ENCODE measurements around the gene NRIP3. TPM values are rescaled to one million over a fixed set of nuclear protein-coding genes. Genes with fewer than 3 reads are reported as not detected.

NRIP3 gene
- total RNA-seq, 4 donors from 2014 or later = 0.38 to 19.7 (median 1.5) TPM

GRCh38 chr11:8934742-8935488 is 68.9 kb downstream of the NRIP3 start:
- no peak for TF ChIP-seq CTCF (IDR thresholded peaks at IDR 0.05; ENCODE audit: low read depth)

GRCh38 chr11:8933931-8934330 is 69.9 kb downstream of the NRIP3 start:
- no peak for TF ChIP-seq CTCF (IDR thresholded peaks at IDR 0.05; ENCODE audit: low read depth)

GRCh38 chr11:8932564-8933180 is 71.1 kb downstream of the NRIP3 start, which contains the start of gene C11orf16:
Gene C11orf16 (minus strand): TSS chr11:8932947. CDS start chr11:8932308, 639 bp downstream.
- TF ChIP-seq CTCF (IDR thresholded peaks at IDR 0.05; ENCODE audit: low read depth) = no peak

Small RNA genes within 50 kb of the gene (small RNA-seq; reads per million reads assigned to genes)
- gene RF00019 = 0.49 reads per million

Other genes with a start within 250 kb of the NRIP3 start
- gene AKIP1, start 92.8 kb downstream of the NRIP3 start, total RNA-seq = 10 to 100 TPM in 3 of 4 donors, 1 to 10 TPM in 1; 3.6 to 23.5 (median 16.1) TPM
- gene C11orf16, start 71.1 kb downstream of the NRIP3 start, total RNA-seq = not detected
- gene ASCL3, start 61.0 kb downstream of the NRIP3 start, total RNA-seq = not detected
- 10 to 100 TPM; 37.1 to 56.8 (median 47.0) TPM for gene TMEM9B, start 39.6 kb downstream of the NRIP3 start, total RNA-seq
- 10 to 100 TPM; 16.6 to 55.2 (median 31.9) TPM for gene SCUBE2, start 87.6 kb upstream of the NRIP3 start, total RNA-seq

Data from subcutaneous adipose tissue (tissue), 4 donors.